ENCODE data around the gene MTERF1.

MTERF1 gene

GRCh38 chr7:91837397-91838070 is 43.0 kb downstream of the MTERF1 start:
- no peak overlapping the region for H3K4me3 ChIP-seq (ENCODE audit: low read length)
- TF ChIP-seq EZH2phosphoT487 (IDR thresholded peaks at IDR 0.05; ENCODE audit: low read length): no peak
- TF ChIP-seq EZH2 (optimal IDR thresholded peaks at IDR 0.05; ENCODE audit: low read depth, low read length): no peak
- TF ChIP-seq, protein P1, sequence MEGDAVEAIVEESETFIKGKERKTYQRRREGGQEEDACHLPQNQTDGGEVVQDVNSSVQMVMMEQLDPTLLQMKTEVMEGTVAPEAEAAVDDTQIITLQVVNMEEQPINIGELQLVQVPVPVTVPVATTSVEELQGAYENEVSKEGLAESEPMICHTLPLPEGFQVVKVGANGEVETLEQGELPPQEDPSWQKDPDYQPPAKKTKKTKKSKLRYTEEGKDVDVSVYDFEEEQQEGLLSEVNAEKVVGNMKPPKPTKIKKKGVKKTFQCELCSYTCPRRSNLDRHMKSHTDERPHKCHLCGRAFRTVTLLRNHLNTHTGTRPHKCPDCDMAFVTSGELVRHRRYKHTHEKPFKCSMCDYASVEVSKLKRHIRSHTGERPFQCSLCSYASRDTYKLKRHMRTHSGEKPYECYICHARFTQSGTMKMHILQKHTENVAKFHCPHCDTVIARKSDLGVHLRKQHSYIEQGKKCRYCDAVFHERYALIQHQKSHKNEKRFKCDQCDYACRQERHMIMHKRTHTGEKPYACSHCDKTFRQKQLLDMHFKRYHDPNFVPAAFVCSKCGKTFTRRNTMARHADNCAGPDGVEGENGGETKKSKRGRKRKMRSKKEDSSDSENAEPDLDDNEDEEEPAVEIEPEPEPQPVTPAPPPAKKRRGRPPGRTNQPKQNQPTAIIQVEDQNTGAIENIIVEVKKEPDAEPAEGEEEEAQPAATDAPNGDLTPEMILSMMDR (IDR thresholded peaks at IDR 0.05; ENCODE audit: low read length): no peak
- H3K9ac ChIP-seq (ENCODE audit: low read length): no peak overlapping the region
- no peaks in the 10 kb centered on the region for H3K79me2 ChIP-seq (ENCODE audit: low read length)
- no peak overlapping the region for H3K27ac ChIP-seq (ENCODE audit: low read length)
- no peaks in the 10 kb centered on the region for H3K9me3 ChIP-seq (replicated peaks; ENCODE audit: insufficient read depth, low read length)
- peaks cover 7% of the 10 kb centered on the region for H3K4me1 ChIP-seq (ENCODE audit: low read length)
- no peak overlapping the region for H3K4me2 ChIP-seq (ENCODE audit: low read depth, low read length)
- no peaks in the 10 kb centered on the region for H4K20me1 ChIP-seq (ENCODE audit: insufficient read depth, low read length)
- H3K27me3 ChIP-seq (replicated peaks; ENCODE audit: insufficient read depth, low read length): no peaks in the 10 kb centered on the region
- H3K9me2 ChIP-seq (replicated peaks; ENCODE audit: insufficient read depth, low read length): no peaks in the 10 kb centered on the region
- peaks cover 5% of the 10 kb centered on the region for H3F3A ChIP-seq (ENCODE audit: insufficient read depth, low read length)
- H2AFZ ChIP-seq (ENCODE audit: low read length): no peak overlapping the region
- H3K36me3 ChIP-seq (replicated peaks; ENCODE audit: insufficient read depth, low read length): no peaks in the 10 kb centered on the region
- DNase-seq: no peak

DNA sequence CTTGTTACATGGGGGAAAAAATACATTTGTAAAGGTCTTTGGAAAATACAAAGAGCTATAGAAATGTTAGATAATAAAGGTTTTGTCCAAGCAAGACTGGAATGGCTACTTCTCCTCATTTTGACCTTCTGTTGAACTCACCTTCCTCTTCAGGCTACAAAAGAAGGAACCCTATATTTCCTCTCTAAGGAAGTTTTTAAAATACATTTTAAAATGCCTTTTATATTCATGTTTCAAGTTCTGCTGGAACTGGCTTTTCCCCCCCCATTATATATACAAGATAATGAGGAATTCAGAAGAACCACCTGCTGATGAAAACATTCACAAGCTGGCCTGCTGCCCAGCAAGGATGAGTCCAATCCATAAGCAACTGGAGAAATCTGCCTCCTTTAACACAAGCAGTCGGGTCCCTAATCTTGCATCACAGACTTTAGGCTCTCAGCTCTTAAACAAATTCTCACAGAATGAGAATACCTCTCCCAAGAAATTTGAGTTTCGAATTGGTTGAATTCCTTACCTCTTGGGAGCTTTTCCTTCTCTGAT is 44.6 kb downstream of the MTERF1 start:
- H3K4me3 ChIP-seq (ENCODE audit: low read length): no peak overlapping the region
- H3K9me3 ChIP-seq (replicated peaks; ENCODE audit: insufficient read depth, low read length): no peaks in the 10 kb centered on the region
- H3K4me2 ChIP-seq (ENCODE audit: low read depth, low read length): no peak overlapping the region
- H3K27ac ChIP-seq (ENCODE audit: low read length): no peak overlapping the region
- H4K20me1 ChIP-seq (ENCODE audit: insufficient read depth, low read length): no peaks in the 10 kb centered on the region
- H3F3A ChIP-seq (ENCODE audit: insufficient read depth, low read length): peaks cover 5% of the 10 kb centered on the region
- no peaks in the 10 kb centered on the region for H3K79me2 ChIP-seq (ENCODE audit: low read length)
- H3K9me2 ChIP-seq (replicated peaks; ENCODE audit: insufficient read depth, low read length): no peaks in the 10 kb centered on the region
- DNase-seq: no peak
- no peak overlapping the region for H3K9ac ChIP-seq (ENCODE audit: low read length)
- no peak overlapping the region for H2AFZ ChIP-seq (ENCODE audit: low read length)
- H3K27me3 ChIP-seq (replicated peaks; ENCODE audit: insufficient read depth, low read length): no peaks in the 10 kb centered on the region
- H3K4me1 ChIP-seq (ENCODE audit: low read length): peaks cover 7% of the 10 kb centered on the region
- TF ChIP-seq, protein P1 (IDR thresholded peaks at IDR 0.05; ENCODE audit: low read length): no peak
- TF ChIP-seq EZH2phosphoT487 (IDR thresholded peaks at IDR 0.05; ENCODE audit: low read length): no peak
- no peak for TF ChIP-seq EZH2 (optimal IDR thresholded peaks at IDR 0.05; ENCODE audit: low read depth, low read length)
- no peaks in the 10 kb centered on the region for H3K36me3 ChIP-seq (replicated peaks; ENCODE audit: insufficient read depth, low read length)

DNA sequence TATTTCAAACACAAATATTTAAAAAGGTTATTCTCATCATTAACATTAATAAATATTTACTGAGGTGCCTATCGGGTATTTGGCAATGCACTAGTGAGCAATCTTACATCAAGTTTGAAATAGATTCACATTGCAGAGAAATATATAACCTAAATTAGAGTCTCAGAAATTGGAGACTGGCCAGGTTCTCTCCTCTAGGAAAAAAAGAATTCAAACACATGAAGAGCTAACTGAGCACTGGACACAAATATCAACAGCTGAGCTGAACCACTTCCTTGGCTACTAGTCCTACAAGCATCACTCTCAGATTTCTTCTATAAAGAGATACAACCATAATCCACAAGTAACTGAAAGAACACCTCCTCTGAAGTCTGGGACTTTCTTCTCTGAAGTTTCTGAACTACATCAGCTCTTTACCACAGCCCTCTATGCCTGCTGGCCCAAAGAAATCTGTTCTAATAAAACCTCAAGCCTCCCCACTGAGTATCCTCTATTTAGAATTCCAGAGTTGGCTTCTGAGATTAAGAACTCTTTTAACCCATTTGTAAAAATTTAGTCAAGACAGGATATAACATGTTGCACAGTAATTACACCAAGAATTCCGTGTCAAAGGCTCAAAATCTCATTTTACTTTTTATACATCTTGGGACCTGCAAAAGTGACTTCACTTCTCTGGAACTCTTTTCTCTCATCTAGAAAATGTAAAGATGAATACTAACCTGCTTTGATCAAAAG is 45.2 kb downstream of the MTERF1 start:
- no peak for TF ChIP-seq EZH2phosphoT487 (IDR thresholded peaks at IDR 0.05; ENCODE audit: low read length)
- TF ChIP-seq, protein P1 (IDR thresholded peaks at IDR 0.05; ENCODE audit: low read length): no peak
- no peak for TF ChIP-seq EZH2 (optimal IDR thresholded peaks at IDR 0.05; ENCODE audit: low read depth, low read length)
- peak; percentile 62 for DNase-seq
- Histone ChIP-seq H3K27ac (ENCODE audit: low read length) (no peak overlapping the region), H3K9me2 (replicated peaks; ENCODE audit: insufficient read depth, low read length) (no peaks in the 10 kb centered on the region), H3K4me1 (ENCODE audit: low read length) (peaks cover 7% of the 10 kb centered on the region), H3K4me3 (ENCODE audit: low read length) (no peak overlapping the region), H3K27me3 (replicated peaks; ENCODE audit: insufficient read depth, low read length) (no peaks in the 10 kb centered on the region), H3K36me3 (replicated peaks; ENCODE audit: insufficient read depth, low read length) (no peaks in the 10 kb centered on the region), H4K20me1 (ENCODE audit: insufficient read depth, low read length) (no peaks in the 10 kb centered on the region), H2AFZ (ENCODE audit: low read length) (no peak overlapping the region), H3K4me2 (ENCODE audit: low read depth, low read length) (no peak overlapping the region), H3K9me3 (replicated peaks; ENCODE audit: insufficient read depth, low read length) (no peaks in the 10 kb centered on the region), H3K9ac (ENCODE audit: low read length) (no peak overlapping the region), H3K79me2 (ENCODE audit: low read length) (no peaks in the 10 kb centered on the region), H3F3A (ENCODE audit: insufficient read depth, low read length) (peaks cover 5% of the 10 kb centered on the region)

Data from MM.1S (cell line).